GM21619 (cell line): ENCODE data around the gene GNA15.

Source experiments
- ATAC-seq: cut with Tn5 transposase; IDR thresholded peaks from one replicate; pipeline ENCODE4 v1.9.1; 2021; ENCODE audit not compliant: unreplicated experiment

GNA15 gene

DNA sequence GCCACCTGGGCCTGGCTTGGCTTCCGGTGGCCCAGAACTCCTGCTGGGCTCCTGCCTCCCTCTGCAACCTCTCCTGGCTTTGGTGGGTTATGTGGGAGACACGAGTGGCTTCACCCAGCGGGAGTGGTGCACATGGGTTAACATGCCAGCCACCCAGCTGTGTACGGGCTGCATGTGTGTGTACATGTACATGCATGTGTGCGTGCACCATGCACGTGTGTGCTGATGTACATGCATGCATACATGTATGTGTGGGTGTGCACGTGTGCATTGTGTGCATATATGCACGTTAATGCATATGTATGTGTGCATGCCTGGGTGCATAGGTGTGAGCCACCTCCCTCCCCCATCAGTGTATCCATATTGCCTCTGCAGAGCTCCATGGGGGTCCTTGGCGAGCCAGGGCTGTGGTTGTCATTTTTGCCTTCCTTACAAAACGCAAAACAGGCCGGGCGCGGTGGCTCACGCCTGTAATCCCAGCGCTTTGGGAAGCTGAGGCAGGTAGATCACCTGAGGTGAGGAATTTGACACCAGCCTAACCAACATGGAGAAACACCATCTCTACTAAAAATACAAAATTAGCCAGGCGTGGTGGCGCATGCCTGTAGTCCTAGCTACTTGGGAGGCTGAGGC is 29.2 kb upstream of the GNA15 start:
- ATAC-seq, result no peak

DNA sequence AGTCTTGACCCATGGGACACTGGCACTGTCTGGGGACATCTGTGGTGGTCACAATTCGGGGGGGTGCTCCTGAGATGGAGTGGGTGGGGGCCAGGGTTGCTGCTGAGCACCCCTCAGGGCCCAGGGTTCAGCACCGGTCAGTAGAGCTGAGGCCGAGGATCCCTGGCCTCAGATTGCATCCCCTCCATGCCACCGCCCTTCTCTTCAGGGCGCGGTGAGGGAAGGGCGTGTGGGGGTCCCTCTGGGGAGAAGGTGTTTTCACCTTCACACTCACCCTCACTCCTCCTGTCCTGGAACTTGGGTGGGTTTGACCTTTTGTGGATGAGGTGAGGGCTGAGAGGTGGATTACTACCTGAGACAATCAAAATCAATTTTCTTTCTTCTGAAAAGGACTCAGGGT is 28.2 kb upstream of the GNA15 start:
- ATAC-seq, result no peak

DNA sequence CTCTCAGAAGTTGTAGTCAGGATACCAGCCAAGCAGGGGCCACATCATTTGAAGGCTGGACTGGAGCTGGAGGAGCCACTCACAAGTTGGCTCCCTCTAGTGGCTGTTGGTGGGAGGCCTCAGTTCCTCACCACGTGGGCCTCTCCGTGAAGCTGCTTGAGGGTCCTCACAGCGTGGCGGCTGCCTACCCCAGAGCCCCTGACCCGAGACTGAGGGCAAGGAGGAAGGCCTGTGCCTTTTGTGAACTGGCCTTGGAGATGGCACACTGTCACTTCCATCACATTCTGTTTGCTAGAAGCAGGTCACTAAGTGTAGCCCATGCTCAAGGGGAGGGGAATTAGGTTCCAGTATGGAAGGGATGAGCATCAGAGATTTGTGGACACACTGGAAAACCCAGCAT is 27.1 kb upstream of the GNA15 start:
- ATAC-seq, result no peak

DNA sequence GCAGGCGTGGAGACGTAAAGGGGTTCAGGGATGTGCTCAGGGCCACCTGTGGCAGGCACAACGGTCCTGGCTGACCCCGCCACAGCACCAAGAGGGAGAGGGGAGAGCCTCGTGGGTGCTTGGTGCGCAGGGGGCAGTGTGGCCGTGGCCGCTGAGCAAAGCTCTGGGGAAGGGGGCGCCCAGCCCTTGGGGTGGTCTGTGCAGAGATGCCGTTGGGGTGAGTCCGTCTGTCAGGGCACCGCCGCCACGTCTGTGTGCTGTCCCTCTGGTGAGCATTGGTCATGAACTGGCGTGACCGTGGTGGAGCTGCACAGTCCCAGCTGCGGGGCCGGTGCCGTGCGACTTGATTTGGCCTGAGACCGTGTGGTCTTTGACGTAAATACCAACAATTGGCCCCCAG is 26.3 kb upstream of the GNA15 start:
- ATAC-seq, result no peak

DNA sequence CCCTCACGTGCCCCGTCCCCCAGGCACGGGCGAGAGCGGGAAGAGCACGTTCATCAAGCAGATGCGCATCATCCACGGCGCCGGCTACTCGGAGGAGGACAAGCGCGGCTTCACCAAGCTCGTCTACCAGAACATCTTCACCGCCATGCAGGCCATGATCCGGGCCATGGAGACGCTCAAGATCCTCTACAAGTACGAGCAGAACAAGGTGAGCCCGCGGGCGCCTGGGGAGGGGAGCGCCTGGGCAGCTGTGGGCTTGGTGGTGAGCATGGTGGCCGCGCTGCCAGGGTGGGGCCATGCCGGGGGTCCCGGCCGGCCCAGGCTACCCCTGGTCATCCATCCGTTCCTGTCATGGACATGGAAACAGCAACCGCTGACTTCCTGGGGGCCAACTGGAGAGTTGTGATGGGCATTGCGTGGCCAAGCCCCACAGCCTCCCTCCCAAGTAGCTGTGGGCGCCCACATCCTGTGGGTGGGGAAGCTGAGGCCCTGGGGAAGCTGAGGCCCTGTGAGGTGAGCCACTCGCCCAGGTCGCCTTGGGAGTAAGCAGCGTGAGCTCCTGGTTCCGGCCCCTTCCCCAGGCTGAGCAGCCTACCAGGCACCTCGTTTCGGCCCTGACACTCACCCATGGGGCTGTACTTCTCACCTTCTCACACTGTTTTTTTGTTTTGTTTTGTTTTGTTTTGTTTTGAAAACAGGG is 25.6 kb upstream of the GNA15 start:
- ATAC-seq, result no peak

DNA sequence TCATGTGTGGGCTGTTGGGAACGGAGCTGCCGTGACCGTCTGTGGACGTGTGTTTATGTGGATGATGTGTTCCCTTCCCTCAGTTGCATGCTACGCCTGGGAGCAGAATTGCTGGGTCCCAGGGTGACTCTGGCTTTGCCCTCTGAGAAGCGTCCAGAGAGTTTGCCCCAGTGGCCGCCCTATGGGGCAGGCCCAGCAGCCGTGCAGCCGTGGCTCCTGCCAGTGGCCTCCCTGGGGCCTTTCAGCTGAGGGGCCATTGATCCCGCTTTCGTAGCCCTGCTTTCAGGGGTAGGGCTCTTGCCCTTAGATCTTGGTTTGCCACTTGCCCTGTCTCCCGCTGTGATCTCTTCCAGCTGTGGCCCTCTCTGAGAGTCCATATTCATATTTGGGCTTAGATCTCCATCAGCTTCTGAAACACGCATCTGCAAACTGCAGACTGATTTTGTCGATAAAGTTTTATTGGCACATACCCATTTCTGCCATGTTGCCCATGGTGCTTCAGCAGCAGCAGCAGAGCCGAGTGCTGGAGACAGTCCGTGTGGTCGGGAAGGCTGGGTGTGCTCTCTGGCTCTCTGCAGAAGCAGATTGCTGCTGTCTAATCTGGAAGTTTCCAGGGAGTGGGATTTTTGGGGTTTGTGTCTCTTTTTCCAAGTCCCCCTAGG is 24.1 kb upstream of the GNA15 start:
- ATAC-seq, result no peak

DNA sequence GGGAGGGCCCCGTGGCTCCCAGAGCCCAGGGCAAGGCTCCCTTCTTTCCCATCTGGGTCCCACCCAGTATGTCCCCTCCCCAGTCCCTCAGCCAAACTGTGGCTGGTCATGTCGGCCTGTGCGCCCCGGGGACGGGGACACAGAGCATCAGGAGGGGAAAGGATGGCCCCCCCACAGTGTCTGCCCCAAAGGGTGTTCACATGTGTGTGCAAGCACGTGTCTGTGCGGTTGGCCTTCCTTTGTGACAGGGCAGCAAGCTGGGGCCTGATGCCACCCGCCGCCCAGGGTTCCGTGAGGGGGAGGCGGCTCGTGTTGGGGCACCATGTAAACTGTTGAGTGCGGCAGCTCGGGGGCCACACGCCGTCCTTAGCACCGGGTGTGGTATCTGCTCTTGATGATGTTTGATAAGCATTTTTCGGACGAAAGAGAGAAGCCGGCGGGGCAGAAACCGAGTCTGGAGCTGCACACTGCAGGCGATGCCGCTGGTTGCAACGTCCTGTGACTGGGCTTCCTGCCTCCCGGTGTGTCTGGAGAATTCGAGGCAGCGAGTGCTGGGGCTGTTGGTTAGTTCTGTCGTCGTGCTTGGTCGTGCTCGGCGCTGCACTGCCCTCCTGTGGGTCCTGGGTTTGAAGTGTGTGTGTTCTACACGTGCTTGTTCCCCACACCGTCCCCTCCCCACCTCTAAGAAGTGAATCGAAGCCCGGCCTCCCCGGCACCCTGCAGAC is 23.3 kb upstream of the GNA15 start:
- no peak for ATAC-seq

DNA sequence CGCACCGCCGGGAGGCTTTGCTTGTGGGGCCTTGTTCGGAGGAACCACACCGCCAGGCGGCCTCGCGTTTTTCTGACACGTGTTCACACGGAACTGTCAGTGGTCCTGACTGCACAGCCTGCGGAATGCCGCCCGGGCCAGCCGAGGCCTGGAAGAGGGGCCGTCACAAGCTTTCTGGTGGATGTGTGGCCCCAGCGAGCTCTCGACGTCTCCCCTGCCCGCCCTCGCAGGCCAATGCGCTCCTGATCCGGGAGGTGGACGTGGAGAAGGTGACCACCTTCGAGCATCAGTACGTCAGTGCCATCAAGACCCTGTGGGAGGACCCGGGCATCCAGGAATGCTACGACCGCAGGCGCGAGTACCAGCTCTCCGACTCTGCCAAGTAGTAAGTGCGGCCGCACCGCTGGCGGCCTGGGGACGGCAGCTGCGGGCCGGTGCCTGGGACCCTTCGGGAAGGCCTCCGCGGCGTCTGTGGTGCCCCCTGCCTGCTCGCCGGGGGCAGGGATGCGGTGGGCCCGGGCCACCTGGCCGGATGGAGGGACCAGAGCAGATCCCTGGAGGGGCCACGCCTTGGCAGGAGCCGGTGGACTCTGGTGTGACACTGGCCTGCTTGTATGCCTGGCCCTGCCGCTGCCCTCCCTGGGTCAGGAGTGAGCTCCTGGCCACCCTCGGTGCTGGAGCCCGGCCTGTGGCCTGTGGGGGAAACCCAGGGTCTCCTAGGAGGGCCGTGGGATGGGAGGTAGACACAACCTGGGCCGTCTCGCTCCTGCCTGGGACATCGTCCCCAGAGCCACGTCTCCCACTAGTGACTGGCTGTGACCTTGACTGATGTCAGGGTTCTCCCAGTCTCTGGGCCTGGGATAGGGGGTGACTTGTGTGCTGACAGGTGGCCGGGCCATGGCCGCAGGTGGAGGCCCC is 22.5 kb upstream of the GNA15 start:
- ATAC-seq, result no peak

DNA sequence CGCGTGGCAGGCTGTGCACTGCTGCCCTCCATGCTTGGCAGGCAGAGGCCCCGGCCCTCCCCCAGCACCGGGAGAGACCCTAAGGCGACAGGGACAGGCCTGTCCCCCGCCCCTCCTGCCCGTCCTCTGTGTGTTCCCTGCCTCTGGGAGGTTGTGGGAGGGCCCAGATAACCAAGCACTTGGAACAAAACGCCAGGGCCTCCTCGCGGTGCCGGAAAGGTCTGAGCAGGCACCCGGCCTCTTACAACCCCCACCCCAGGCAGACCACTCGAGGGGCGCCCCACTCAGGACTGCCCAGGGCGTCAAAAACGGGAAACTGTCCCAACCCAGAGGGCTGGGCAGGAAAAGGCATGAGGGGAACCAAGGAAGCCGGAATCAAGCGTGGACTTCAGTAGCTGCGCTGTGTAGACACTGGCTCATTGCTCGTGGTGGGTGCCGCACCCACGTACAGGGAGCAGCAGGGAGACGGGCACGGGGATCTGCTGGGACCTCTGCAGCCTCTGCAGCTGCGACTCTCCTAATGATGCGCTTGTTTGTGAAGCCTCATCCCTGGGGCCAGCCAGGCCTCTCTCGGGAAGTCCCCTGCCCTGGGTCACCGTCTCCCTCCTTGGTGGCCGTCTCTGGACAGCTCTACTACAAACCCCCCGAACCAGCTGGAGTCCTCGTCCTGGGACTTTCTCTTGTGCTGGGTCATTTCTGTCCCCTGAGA is 21.7 kb upstream of the GNA15 start:
- no peak for ATAC-seq

DNA sequence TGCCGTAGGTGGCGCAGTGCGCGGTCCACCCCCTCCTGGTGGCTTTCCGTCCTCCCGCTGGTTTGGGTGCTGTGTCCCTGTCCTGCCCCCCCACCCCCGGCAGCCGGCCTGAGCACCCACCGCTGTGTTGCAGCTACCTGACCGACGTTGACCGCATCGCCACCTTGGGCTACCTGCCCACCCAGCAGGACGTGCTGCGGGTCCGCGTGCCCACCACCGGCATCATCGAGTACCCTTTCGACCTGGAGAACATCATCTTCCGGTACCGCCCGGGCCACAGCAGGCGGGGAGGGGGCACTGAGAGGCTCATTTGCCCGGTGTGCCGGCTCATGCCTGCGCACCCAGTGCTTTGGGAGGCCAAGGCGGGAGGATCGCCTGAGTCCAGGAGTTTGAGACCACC is 21.0 kb upstream of the GNA15 start:
- ATAC-seq, result no peak

DNA sequence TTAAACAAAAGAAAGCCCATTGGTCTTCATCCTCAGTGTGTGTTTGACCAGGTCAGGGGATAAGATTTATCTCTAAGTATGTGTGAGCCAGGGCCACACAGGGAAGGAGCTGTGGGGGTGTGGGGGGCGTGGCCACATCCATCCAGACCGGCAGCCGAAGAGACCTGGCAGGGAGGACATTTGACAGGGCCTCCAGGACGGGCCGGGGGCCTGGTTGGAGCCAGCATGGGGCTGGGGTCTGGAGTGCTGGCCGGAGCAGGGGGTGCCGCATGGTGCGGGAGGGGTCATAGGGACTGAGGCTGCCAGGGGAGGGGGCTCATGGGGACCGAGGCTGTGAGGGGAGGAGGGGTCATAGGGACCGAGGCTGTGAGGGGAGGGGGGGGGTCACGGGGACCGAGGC is 20.4 kb upstream of the GNA15 start:
- no peak for ATAC-seq

DNA sequence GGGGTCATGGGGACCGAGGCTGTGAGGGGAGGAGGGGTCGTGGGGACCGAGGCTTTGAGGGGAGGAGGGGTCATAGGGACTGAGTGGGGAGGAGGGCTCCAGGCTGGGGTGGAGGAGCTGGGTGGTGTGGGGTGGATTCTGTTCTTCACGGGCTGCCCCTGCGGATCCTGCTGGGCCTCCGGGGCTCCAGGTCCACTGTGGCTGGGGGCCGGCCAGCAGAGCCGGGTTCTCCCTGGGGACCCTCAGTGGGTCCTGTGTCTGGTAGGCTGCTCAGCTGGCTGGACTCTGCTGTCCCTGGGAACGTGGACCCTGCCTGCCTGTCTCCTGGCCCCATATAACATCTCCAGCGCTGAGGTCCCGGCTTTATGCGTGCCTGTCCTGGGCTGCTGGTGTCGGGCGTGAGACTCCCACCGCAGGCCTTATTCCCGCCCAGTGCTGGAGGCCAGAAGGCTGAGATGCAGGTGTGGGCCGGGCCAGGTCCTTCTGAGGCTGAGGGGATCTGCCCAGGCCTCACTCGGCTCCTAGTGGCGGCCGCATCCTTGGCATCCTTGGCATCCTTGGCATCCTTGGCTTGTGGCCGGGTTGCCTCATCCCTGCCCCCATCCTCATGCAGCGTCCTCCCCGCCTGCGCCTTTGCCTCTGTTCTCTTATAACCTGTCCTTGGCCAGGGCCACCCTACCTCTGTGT is 19.8 kb upstream of the GNA15 start:
- ATAC-seq, result no peak

DNA sequence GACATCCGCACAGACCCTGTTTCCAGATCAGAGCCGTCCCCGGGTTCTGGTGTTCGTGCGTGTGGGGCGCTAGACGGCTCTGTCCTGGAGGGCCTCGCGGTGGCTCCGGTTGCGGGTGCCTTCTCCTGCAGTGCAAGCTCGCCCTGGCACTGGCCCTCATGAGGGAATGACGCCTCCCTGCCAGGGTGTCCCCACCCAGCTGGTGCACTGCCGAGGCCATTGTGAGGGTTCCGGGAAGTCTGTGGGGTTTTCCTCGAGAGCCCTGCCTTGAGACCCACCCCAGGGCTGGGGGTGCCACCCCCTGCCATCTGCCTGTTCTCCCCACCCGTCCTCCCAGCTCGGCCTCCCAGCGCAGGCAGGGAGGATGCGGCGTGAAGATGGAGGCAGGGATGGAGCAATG is 19.2 kb upstream of the GNA15 start:
- no peak for ATAC-seq

DNA sequence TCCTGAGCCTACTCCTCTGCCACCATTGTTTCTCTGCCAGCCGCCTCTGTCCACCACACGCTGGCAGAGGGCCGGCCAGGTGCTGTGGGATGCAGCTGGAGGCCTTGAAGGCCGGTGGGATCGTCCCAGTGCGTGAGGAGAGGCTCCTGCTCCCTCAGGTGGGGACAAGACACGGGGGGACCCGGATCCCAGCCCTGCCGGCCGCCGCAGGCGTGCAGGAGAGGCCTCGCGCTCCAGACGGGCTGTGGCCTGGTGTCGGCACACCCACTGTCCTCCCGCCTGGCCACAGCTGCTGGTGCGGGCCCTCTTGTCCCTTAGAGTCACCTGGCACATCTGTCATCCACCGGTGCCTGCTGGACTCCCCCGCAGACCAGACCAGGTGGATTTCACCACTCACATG is 18.1 kb upstream of the GNA15 start:
- ATAC-seq, result no peak

DNA sequence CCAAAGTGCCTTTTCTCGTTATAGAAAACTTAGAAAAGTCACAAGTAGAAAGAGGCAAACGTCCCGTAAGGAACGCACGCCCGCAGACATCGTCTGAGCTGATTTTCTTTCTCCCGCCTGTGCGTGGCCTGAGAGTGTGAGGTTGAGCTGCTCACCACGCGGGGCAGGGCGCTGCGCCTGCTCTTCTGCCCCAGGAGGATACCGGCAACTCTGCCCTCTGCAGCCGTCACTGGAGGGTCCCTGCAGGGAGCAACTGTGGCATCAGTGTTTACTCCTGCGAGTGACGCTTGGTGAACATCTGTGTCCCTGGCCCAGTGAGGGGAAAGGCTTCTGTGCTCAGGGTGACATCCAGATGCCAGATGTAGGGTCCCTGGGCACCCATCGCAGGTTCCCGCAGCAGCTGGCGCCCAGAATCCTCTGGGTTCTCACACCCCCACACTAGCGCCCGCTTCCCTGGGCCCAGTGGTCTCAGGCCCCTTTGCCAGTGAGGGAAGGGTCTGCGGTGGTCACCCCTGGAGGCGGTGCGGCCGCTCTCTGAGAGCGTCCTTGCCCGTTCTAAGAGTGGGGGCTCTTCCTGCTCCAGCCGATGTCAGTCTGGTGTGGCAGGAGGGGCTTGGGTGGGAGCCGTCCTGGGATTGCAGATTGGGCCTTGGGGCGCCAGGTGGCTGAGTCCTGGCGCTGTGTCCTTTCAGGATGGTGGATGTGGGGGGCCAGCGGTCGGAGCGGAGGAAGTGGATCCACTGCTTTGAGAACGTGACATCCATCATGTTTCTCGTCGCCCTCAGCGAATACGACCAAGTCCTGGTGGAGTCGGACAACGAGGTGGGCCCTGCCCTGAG is 17.4 kb upstream of the GNA15 start:
- no peak for ATAC-seq

DNA sequence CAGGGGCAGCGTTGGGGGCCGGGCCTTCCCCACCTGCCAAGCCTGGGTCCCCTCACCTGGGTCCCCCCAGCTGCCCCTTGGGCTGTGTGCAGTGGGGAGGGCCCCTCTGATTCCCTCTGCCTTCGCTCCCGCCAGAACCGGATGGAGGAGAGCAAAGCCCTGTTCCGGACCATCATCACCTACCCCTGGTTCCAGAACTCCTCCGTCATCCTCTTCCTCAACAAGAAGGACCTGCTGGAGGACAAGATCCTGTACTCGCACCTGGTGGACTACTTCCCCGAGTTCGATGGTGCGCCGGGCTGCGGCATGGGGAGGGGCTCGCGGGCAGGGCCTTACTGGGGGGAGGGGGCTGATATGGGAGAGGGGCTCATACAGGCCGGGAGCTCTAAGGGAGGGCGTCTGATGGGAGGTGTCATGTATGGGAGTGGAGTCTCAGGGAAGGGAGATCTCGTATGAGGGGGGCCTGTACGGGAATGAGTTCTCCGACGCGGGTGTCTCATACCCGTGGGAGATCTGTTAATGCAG is 16.7 kb upstream of the GNA15 start:
- ATAC-seq, result no peak

DNA sequence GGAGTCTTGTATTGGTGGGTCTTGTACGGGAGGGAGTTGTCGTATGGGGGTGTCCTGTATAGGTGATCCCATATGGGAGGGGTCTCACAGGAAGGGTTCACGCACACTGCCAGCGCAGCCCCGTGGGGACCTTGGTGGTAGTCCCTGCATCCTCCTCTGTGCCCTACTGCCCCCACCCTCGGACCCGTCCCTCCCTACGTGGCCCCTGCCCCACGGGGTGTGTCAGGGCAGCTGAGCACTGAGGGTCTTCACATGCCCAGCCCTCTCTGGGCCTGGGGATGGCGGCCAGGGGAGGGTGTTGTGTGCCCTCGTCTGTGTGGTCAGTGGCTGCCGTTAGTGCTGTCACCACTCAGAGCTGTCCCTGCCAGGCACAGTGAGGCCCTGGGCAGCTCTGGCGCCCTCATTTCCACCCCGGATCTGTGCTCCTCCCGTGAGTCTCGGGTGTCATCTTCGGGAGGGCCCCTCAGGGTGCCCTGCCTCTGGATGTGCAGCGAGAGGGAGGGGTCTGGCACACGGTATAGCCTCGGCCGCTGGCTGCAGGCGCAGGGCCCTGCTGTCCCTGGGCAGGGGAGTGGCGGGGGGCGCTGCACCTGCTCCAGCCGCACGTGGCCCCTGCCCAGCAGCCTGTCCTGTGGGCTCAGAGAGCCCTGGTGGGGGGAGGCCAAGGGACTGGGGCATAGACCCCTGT is 16.0 kb upstream of the GNA15 start:
- ATAC-seq, result no peak
